ENCODE results near the gene RPS2.
"Not testable (repeated sequence)": the region's sequence is repeated elsewhere in the genome, so short reads cannot be mapped to it uniquely, and the experiment has no call there.

Gene RPS2

GRCh38 chr16:1964506-1965395, at the start of gene RPS2:
RPS2 (minus strand) TSS chr16:1964826; CDS start chr16:1964625, 201 bp downstream.
- DNase-seq (ENCODE audit: low spot score) = peak; percentile 100

- no peak for DNase-seq (ENCODE audit: low spot score)
These were observed 48.9 kb upstream of the RPS2 start for GRCh38 chr16:2013527-2013926.

- not testable (repeated sequence) for DNase-seq (ENCODE audit: low spot score)
These were observed 47.1 kb upstream of the RPS2 start for GRCh38 chr16:2011726-2012125.

- peak; percentile 82 for DNase-seq (ENCODE audit: low spot score)
These were observed 45.3 kb upstream of the RPS2 start, which contains the start of gene ZNF598 for GRCh38 chr16:2009791-2010510. ZNF598 (minus strand) TSS chr16:2009821.

- DNase-seq (ENCODE audit: low spot score) = no peak
These were observed 44.6 kb upstream of the RPS2 start for GRCh38 chr16:2009164-2009711.

GRCh38 chr16:2008631-2009163, 44.1 kb upstream of the RPS2 start:
- no peak for DNase-seq (ENCODE audit: low spot score)

GRCh38 chr16:2008009-2008526, 43.4 kb upstream of the RPS2 start:
- no peak for DNase-seq (ENCODE audit: low spot score)

GRCh38 chr16:2007081-2007836, 42.6 kb upstream of the RPS2 start:
- no peak for DNase-seq (ENCODE audit: low spot score)

- no peak for DNase-seq (ENCODE audit: low spot score)
These were observed 41.7 kb upstream of the RPS2 start for GRCh38 chr16:2006317-2006716.

- no peak for DNase-seq (ENCODE audit: low spot score)
These were observed 41.0 kb upstream of the RPS2 start for GRCh38 chr16:2005646-2006045.

- DNase-seq (ENCODE audit: low spot score) = no peak
These were observed 40.3 kb upstream of the RPS2 start for GRCh38 chr16:2004795-2005517.

- peak; percentile 88 for DNase-seq (ENCODE audit: low spot score)
These were observed 39.4 kb upstream of the RPS2 start for GRCh38 chr16:2003827-2004641.

GRCh38 chr16:2003231-2003826, 38.7 kb upstream of the RPS2 start:
- no peak for DNase-seq (ENCODE audit: low spot score)

- no peak for DNase-seq (ENCODE audit: low spot score)
These were observed 38.0 kb upstream of the RPS2 start for GRCh38 chr16:2002406-2003230.

GRCh38 chr16:2001456-2002355, 37.1 kb upstream of the RPS2 start:
- no peak for DNase-seq (ENCODE audit: low spot score)

GRCh38 chr16:2001035-2001434, 36.4 kb upstream of the RPS2 start:
- DNase-seq (ENCODE audit: low spot score) = no peak

- no peak for DNase-seq (ENCODE audit: low spot score)
These were observed 35.4 kb upstream of the RPS2 start for GRCh38 chr16:1999866-2000514.
